Cardiac muscle cell (in vitro differentiated cells and primary cell): Measurements from ENCODE around the gene CYP2W1. TPM values are rescaled to one million over a fixed set of nuclear protein-coding genes. Genes with fewer than 3 reads are reported as not detected.
A peak's percentile ranks its signal among the peaks of the same experiment; 100 is the strongest.

Experiments
- DNase-seq, 2 donors: peaks; one replicate each; pipeline versions ENCODE4 v3.0.0 to v3.0.0-alpha.2; 2010 to 2017; ENCODE audit warnings: low read depth in 1 of 2, low spot score in 1 of 2
- H3K27ac ChIP-seq: fragments of 200-600 bp; sonication (generic); 2 replicates; pipeline ENCODE4 v1.5.1; 2016
- H3K27me3 ChIP-seq: fragments of 200-600 bp; sonication (generic); 2 replicates; pipeline ENCODE4 v1.6.0; 2016; ENCODE audit warnings: control low read depth
- H3K36me3 ChIP-seq: fragments of 200-600 bp; sonication (generic); 2 replicates; pipeline ENCODE4 v1.5.1; 2016; ENCODE audit warnings: control low read depth
- H3K4me1 ChIP-seq: fragments of 200-600 bp; sonication (generic); 2 replicates; pipeline ENCODE4 v1.8.1; 2017; ENCODE audit warnings: low read depth, mild to moderate bottlenecking, mixed run types
- H3K4me3 ChIP-seq: fragments of 200-600 bp; sonication (generic); 2 replicates; pipeline ENCODE4 v1.5.1; 2016; ENCODE audit warnings: mild to moderate bottlenecking
- H3K9me3 ChIP-seq: fragments of 200-600 bp; sonication (generic); 2 replicates; pipeline ENCODE4 v1.5.1; 2017; ENCODE audit warnings: low read depth, mild to moderate bottlenecking, control low read depth
- polyA plus RNA-seq: library from polyadenylated mRNA; unstranded; fragments of >200 nt; fragmentation: Nextera tagmentation; extraction: Ambion mirVana; gene quantifications from 2 replicates; pipeline ENCODE4 v1.2.1, GENCODE V29; 2016
- total RNA-seq: library from RNA; depleted of rRNA; stranded (reverse); fragments of >200 nt; gene quantifications from 2 replicates; pipeline ENCODE4 v1.2.3, GENCODE V29; 2016
- TF ChIP-seq, protein P1 (sequence below): IDR thresholded peaks from 2 replicates; pipeline ENCODE4 v1.5.1; 2012; ENCODE audit warnings: low read depth, mild to moderate bottlenecking, low read length

The CYP2W1 gene
- total and polyA plus RNA-seq, 2 experiments from 2014 or later, result 0.10 to 3.4 TPM

DNA sequence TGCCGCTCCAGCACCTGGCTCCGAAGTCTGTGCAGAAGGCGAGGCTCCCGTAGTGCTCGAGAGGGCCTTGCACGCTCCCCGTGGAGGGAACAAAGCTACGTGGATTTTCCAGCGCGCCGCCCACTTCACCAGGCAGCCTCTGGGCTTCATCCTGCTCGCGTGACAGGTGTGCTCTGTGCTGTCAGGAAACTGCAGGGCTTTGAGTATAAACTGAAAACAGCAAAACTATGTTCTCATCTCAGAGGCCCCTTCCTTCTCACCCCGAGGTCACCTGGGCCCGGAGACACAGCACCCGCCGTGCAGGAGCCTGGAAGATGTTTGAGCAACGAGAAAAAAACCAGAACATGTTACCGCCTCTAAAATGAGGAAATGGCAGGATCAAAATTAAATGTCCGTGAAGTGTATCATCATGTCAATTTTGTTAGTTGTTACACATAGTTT, 43.8 kb downstream of the CYP2W1 start:
- peaks cover 6% of the 10 kb centered on the region for H3K4me1 ChIP-seq
- H3K9me3 ChIP-seq, result no peaks in the 10 kb centered on the region
- no peaks in the 10 kb centered on the region for H3K36me3 ChIP-seq
- no peaks in the 10 kb centered on the region for H3K27me3 ChIP-seq
- no peak overlapping the region for H3K27ac ChIP-seq
- TF ChIP-seq, protein P1, sequence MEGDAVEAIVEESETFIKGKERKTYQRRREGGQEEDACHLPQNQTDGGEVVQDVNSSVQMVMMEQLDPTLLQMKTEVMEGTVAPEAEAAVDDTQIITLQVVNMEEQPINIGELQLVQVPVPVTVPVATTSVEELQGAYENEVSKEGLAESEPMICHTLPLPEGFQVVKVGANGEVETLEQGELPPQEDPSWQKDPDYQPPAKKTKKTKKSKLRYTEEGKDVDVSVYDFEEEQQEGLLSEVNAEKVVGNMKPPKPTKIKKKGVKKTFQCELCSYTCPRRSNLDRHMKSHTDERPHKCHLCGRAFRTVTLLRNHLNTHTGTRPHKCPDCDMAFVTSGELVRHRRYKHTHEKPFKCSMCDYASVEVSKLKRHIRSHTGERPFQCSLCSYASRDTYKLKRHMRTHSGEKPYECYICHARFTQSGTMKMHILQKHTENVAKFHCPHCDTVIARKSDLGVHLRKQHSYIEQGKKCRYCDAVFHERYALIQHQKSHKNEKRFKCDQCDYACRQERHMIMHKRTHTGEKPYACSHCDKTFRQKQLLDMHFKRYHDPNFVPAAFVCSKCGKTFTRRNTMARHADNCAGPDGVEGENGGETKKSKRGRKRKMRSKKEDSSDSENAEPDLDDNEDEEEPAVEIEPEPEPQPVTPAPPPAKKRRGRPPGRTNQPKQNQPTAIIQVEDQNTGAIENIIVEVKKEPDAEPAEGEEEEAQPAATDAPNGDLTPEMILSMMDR, result no peak
- no peak for DNase-seq
- peak overlapping the region; percentile 82 for H3K4me3 ChIP-seq

DNA sequence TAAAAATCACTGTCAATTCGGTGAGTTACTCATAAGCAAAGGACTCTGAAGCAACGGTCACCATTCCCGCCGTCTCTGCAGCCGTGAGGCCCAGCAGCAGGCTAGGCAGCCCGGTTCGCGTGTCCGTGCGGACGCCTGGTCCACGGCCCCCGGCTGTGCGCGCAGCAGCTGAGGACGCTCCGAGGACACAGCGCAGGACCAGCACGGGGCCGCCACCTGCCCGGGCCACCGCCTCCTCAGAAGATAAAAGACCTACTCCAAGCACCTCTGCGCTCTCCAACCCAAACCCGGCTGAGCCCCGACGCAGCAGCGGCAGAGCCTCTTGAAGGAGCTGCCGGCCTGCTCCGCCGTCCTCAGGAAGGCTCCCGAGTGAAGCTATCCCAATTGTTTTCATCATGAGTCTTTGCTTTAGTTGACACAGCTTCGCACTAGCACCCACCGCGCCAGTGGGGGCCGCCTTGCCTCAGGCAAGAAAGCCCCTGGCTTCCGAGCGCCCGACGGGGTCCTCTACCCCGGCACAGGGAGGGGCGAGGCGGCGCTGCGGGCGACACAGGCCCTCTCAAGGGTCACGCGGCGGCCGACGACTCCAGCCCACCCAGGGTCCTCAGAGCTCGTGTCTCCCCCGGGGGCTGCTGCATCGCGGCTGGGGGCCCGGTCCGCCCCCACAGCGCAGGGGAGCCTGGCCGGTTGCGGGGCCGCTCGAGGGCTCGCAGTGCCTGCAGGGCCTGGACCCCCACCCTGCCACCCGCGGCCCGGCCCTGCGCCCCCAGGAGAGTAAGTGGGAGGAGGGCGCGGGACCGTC, 44.5 kb downstream of the CYP2W1 start:
- Histone ChIP-seq H3K36me3 (no peaks in the 10 kb centered on the region), H3K4me1 (peaks cover 6% of the 10 kb centered on the region)
- peak; percentile 49 to 56 for DNase-seq

DNA sequence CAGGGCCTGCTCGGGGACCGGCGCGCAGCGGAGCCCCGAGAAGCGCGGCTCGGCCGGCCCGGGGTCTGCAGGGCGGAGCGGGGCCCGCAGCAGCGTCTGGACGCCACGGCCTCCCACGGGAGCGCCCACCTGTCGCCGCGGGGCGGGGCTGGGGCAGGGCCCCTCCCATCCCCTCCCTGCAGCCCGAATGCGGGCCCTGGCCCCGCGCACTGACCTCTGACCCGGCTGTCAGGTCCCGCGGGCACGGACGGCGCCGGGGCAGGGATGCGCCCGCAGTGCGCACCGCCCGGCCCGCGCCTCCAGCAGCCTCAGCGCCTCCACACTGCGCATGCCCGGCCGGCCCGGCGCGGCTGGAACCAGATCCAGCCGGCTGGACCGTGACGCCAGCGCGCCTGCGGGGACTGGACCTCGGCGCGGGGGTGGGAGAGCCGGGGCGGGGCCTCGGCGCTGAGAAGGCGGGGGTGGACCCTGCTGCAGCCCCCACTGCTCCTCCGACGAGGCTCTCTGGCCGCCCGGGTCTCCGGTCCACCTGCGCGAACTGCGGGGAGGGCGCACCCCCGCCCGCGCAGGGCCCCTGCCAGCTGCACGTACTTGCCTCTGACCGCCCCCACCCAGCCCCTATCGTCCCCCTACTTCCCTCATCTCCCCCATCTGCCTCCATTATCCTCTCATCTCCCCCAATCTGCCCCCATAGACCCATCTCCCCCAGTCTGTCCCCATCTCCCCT, 45.2 kb downstream of the CYP2W1 start:
- Histone ChIP-seq H3K27me3 (no peaks in the 10 kb centered on the region), H3K4me1 (peaks cover 6% of the 10 kb centered on the region), H3K9me3 (no peaks in the 10 kb centered on the region), H3K4me3 (peak overlapping the region; percentile 82), H3K27ac (peak overlapping the region; percentile 76), H3K36me3 (no peaks in the 10 kb centered on the region)
- DNase-seq, result peak; percentile 87 to 93
- TF ChIP-seq, protein P1, result no peak

More for the DNA sequence above, 44.5 kb downstream of the CYP2W1 start:
- no peaks in the 10 kb centered on the region for H3K27me3 ChIP-seq
- peak overlapping the region; percentile 82 for H3K4me3 ChIP-seq
- H3K9me3 ChIP-seq, result no peaks in the 10 kb centered on the region
- peak overlapping the region; percentile 76 for H3K27ac ChIP-seq
- TF ChIP-seq, protein P1, result no peak

DNA sequence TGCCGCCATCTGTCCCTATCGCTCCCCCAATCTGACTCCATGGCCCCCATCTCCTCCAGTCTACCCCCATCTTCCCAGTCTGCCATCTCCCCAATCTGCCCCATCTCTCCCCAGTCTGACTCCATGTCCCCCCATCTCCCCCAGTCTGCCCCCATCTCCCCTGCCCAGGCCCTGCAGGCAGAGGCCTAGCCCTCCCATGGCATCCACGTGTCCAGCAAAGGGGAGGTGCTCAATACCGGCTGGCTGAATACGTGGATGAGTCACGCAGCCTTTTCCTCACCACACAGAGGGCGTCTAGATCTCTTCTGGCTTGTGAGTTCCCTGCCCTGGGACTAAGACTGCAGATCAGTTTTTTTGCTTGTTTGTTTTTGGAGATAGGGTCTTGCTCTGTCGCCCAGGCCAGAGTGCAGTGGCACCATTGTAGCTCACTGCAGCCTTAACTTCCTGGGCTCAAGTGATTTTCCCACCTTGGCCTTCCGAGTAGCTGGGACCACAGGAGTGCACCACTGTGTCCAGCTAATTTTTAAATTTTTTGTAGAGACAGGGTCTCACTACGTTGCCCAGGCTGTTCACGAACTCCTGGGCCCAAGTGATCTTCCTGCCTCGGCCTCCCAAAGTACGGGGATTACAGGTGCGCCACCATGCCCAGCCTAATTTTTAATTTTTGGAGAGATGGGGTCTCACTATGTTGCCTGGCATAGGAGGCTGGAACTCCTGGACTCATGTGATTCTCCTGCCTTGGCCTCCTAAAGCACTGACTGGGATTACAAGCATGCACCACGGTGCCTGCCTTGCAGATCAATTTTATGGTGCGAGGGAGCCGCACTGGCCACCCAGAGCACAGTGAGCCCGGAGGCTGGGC, 46.0 kb downstream of the CYP2W1 start:
- peak overlapping the region; percentile 82 for H3K4me3 ChIP-seq
- peak; percentile 67 to 95 for DNase-seq
- no peaks in the 10 kb centered on the region for H3K36me3 ChIP-seq
- peaks cover 6% of the 10 kb centered on the region for H3K4me1 ChIP-seq
- TF ChIP-seq, protein P1, result no peak
- H3K9me3 ChIP-seq, result no peaks in the 10 kb centered on the region
- no peaks in the 10 kb centered on the region for H3K27me3 ChIP-seq
- peak overlapping the region; percentile 76 for H3K27ac ChIP-seq
